GM12878 (cell line): ENCODE data around the gene FTL. TPM values are rescaled to one million over a fixed set of nuclear protein-coding genes. Genes with fewer than 3 reads are reported as not detected.

Experiments used
- BCL3 ChIP-seq: IDR thresholded peaks from 2 replicates; pipeline ENCODE4 v1.6.1; 2011; ENCODE audit warnings: borderline replicate concordance, low read depth, mild to moderate bottlenecking, moderate library complexity, low read length; ENCODE audit not compliant: insufficient read depth, poor library complexity, severe bottlenecking
- BHLHE40 ChIP-seq, 2 experiments: fragments of 450-650 bp in 1 of 2; IDR thresholded peaks; 2 replicates each; pipeline ENCODE4 v1.6.1; 2011 to 2017; ENCODE audit warnings: low read depth in 2 of 2, borderline replicate concordance in 1 of 2, improper control_type of control experiment in 1 of 2, low read length in 1 of 2, mild to moderate bottlenecking in 1 of 2
- CUX1 ChIP-seq: IDR thresholded peaks from 2 replicates; pipeline ENCODE4 v1.6.1; 2012; ENCODE audit warnings: improper control_type of control experiment, low read depth, low read length; ENCODE audit not compliant: insufficient replicate concordance
- HDGF ChIP-seq: fragments of 450-650 bp; IDR thresholded peaks from 2 replicates; pipeline ENCODE4 v1.6.1; 2016; ENCODE audit warnings: antibody characterized with exemption
- NFXL1 ChIP-seq: fragments of 450-650 bp; IDR thresholded peaks from 2 replicates; pipeline ENCODE4 v1.6.1; 2017; ENCODE audit warnings: antibody characterized with exemption, mild to moderate bottlenecking, borderline replicate concordance
- PAX5 ChIP-seq: IDR thresholded peaks from 2 replicates; pipeline ENCODE4 v1.6.1; 2011; ENCODE audit warnings: low read depth, low read length, borderline replicate concordance
- RAD21 ChIP-seq: IDR thresholded peaks from 2 replicates; pipeline ENCODE4 v1.6.1; 2011; ENCODE audit warnings: mild to moderate bottlenecking, low read depth, low read length, moderate library complexity; ENCODE audit not compliant: insufficient read depth
- RB1 ChIP-seq: fragments of 450-650 bp; formaldehyde crosslinking; IDR thresholded peaks from 2 replicates; pipeline ENCODE4 v1.6.1; 2017; ENCODE audit warnings: mild to moderate bottlenecking, borderline replicate concordance
- REST ChIP-seq: IDR thresholded peaks from 2 replicates; pipeline ENCODE4 v1.6.1; 2012; ENCODE audit warnings: mild to moderate bottlenecking, low read depth, low read length
- SMAD1 ChIP-seq: fragments of 450-650 bp; IDR thresholded peaks from 2 replicates; pipeline ENCODE4 v1.6.1; 2018; ENCODE audit warnings: mild to moderate bottlenecking, low read depth; ENCODE audit not compliant: partially characterized antibody
- SMAD5 ChIP-seq: IDR thresholded peaks from 2 replicates; pipeline ENCODE4 v1.6.1; 2016; ENCODE audit warnings: antibody characterized with exemption, low read depth
- STAT1 ChIP-seq: fragments of 450-650 bp; conservative IDR thresholded peaks from 2 replicates; pipeline ENCODE4 v1.6.1; 2014; ENCODE audit warnings: antibody characterized with exemption, mild to moderate bottlenecking
- TAF1 ChIP-seq: IDR thresholded peaks from 2 replicates; pipeline ENCODE4 v1.6.1; 2011; ENCODE audit warnings: mild to moderate bottlenecking, low read depth, low read length, borderline replicate concordance
- ZBTB11 ChIP-seq: fragments of 450-650 bp; formaldehyde crosslinking; IDR thresholded peaks from 2 replicates; pipeline ENCODE4 v1.5.0; 2022; ENCODE audit warnings: mild to moderate bottlenecking, missing genetic modification characterization
- polyA plus RNA-seq, 11 experiments: library from polyadenylated mRNA; depleted of rRNA in 4 of 11; unstranded in 6 of 11; stranded (reverse) in 5 of 11; fragments of >200 nt; fragmentation: Nextera tagmentation in 4 of 11; fragmentation: Illumina TruSeq in 1 of 11; extraction: Ambion mirVana in 4 of 11; extraction: Trizol in 1 of 11; gene quantifications; 1 replicate in 1 of 11; 2 replicates in 10 of 11; pipeline versions ENCODE4 v1.2.1 to v1.2.3, GENCODE V29; 2011 to 2016; ENCODE audit warnings: inconsistent platforms in 2 of 11, missing spikeins in 2 of 11, low read depth in 1 of 11
- total RNA-seq, 4 experiments: library from RNA; depleted of rRNA in 3 of 4; stranded (reverse); fragments of >200 nt in 3 of 4; fragmentation: Illumina TruSeq in 1 of 4; extraction: Trizol in 1 of 4; gene quantifications; 2 replicates each; pipeline versions ENCODE4 v1.2.1 to v1.2.3, GENCODE V29; 2013 to 2021

Gene FTL
- total and polyA plus RNA-seq, 10 of the 15 experiments (the other 5 are each of a cell fraction or from before 2014, with no cell fraction given) = 364 to 8,913 (median 1,595) TPM

- TF ChIP-seq REST (no peak), CUX1 (no peak), BHLHE40 (IDR thresholded peaks at IDR 0.05; ENCODE audit: borderline replicate concordance in 1 of 2, low read depth in 2 of 2, low read length in 1 of 2) (0 out of 4 replicates have a peak, but pooled peaks of 1 of the 2 experiments have one; percentile 13), SMAD1 (peak; percentile 73), HDGF (peak; percentile 98), STAT1 (no peak), BCL3 (peak; percentile 19), SMAD5 (no peak; the same call in 1 of the 2 replicates), RAD21 (no peak), RB1 (no peak), NFXL1 (peak; percentile 99), PAX5 (no peak), ZBTB11 (CRISPR knock-in tag) (no peak), TAF1 (peak; percentile 47; the same call in 1 of the 2 replicates)
These were observed 2.9 kb upstream of the FTL start (continued) for GRCh38 chr19:48962029-48962848.
